HG02943 (cell line): ENCODE measurements around the gene AQP9.

Source experiments
- ATAC-seq: cut with Tn5 transposase; IDR thresholded peaks from one replicate; pipeline ENCODE4 v1.9.1; 2021; ENCODE audit warnings: mild to moderate bottlenecking, low read depth, moderate library complexity; ENCODE audit not compliant: unreplicated experiment

The AQP9 gene

DNA sequence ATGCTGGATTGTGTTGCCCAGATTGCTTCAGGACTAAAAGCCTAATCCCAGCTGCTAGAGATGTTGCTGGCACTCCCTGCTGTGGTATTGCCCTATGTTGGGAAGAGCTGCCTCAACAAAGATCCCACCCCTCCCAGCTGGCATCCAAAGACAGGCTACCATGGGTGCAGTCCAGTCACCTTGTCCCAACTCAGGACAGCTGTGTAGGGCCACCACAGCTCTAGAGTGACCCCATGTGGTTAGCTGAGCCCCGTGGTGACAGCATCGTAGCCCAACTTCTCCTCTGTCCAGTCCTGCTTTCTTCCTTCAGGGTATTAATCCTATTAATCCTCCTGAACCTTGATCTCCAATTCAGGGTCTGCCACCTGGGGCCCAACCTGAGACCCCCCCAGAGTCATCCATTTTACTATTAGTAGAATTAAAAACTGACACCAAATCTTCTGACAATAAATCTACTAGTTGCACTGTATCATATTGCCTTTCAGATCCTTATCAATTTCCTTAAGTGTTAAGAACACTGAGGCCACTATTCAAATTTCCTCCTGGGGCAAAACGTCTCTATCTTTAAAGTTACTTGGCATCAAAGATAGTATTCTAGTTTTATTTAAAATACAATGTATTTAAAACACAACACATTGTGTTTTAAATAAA, 83.5 kb downstream of the AQP9 start:
- no peak for ATAC-seq

DNA sequence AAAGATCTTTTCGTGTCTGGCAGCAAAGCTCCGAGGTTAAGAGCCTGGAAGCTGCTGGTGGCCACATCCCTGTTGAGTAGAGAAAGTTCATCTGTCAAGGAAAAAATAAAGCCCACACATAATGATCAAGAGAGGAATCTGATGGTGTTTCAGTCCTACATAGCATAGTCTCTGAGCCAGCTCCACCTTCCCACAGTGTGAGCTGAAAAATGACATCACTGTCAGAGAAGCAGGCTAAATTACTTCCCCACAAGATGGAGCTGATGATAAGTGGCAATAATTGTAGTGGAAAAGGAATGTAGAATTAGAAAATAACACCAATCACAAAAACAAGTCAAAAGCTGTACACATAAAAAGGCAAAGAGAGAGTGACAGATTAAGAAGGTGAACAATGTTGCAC, 84.5 kb downstream of the AQP9 start:
- ATAC-seq: no peak

DNA sequence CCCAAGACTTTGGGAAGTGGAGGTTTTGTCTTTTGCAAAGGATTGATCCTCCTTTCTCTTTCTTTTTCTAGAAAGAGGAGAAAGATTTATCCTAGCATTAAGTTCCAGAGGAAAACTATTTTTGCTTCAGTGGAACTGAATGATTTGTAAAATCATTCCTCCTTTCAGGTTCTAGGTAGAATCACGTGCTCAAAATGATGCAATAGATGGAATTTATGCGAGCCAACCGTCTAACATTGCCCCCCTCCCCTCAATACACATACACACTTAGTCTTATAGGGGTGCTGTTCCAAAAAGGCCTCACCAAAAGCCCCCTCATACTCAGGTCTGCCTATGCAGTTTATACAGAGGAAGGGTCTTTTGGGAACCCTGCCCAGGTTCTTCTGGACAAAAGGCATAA, 85.3 kb downstream of the AQP9 start:
- ATAC-seq: no peak

DNA sequence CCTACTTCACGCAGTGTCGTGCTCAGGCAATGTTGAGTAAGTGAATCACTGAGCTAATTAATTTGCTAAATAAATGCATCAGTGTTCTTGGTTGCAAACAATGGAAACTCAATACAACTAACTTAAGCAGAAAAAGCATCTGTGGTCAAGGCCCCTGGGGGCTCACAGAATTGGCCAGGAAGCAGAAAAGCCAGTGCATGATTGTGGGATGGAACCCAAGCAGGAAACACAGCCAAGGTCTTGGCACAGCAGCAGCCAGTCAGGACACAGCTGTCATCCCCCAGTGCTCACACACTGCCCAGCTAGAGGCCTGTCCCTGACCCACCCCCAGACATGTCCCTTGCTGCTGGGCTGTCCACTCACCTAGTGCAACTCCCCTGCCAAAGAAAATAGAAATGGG, 85.9 kb downstream of the AQP9 start:
- no peak for ATAC-seq

DNA sequence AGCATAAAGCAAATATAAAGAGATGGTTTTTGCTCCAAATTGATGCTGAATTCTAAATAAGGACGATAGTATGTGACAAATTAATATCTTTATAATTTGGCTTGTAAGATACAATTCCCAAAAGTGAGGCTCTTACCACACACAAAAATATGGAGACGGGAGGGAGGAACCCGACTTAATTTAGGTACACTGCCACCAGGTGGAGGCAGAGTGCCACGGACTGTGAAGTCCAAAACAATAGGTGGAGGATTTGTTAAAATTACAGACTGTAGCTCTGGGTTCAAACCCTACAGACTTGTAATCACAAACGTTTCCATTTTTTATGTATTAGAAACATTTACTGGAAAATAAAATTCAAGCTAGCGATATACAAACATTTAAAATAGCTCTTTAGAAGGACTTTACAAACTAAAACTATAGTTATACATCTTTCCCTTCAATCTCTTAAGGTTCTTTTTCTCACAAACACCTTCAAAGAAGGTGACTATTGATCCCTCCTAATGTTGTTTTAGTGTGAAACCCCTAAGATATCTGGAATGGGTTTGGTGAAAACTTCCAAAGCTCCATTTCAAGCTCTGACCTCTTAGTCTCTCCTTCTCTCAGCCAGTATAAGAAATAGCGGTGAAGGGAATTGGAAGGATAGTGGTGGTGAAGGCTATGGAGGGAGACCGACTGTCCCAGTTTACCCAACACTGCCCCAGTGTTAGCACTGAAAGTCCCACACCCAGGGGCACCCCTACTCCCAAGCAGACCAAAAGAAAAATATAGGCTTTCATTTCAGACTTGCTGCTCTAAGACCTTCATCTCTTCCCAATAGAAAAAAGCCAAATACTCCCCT, 89.7 kb downstream of the AQP9 start:
- no peak for ATAC-seq

DNA sequence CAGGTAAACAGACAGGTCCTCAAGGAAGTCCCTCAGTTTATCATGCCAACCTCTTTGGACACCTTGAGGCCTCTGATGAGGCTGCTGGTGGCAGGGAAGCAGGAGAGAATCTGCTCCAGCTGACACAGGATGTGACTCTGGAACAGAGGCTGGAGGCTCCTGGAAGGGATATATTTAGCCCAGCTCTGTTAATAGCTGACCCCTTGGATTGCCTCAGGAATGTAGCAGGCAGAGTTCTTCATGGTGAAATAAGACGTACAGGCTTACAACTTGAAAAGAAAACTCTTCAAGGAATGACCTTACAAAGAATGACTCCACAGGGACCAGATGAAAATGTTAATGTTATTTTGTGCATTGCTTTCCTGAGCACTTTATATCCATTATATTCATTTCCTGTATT, 90.5 kb downstream of the AQP9 start:
- no peak for ATAC-seq

DNA sequence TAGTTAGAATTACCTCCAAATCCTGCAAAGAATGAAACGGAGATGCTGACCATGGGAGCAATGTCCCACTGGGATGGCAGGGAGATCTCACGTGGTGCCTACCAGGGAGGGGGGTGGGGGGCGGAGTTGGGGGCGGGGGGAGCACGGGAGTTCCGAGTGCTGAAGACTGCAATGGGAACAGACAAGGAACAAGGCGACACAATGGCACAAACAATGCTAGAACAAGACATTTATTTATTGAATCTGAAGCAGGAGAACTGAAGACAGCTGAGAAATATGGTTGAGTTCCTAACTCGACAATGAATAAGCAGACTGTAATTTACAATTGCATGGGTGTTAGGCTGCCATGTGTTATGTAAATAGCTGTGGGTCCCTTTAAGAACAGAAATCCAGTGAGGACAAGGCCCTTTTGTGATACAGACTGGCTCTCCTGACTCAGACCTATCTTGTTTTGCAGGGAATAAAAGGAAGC, 91.2 kb downstream of the AQP9 start:
- no peak for ATAC-seq

DNA sequence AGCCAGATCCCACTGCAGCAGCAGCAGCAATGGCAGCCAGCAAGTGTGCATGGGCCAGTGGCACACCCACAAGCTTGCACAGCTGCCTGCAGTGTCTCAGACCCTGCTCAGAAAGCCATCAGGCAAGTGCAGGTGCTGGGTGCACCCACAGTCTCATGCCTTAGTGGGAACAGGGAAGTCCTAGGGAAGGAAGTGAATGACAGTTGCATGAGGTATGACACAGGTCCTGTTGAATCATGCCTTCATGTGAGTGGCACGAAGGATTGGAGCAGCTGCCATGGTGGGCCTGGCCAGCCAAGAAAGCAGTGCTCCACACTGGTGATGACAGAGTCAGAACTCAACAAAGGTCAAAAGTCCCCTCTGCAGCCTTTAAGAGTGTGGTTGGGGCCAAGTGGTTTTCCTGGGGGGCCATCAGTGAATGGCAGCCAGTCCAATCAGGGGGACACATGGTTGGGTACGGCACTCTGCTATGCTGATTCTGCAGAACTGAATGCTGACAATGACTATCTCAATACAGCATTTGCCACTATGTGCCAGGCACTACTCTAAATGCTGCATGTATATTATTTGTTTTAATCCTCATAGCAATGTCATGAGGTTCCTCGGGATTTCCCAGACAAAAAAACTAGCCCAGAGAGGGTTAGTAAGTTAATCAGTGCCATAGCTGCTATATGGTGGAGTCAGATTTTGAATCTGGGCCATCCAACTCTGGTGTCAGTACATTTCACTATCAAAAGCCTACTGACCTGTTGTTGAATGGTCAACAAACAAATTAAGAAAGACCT, 94.3 kb downstream of the AQP9 start:
- no peak for ATAC-seq

DNA sequence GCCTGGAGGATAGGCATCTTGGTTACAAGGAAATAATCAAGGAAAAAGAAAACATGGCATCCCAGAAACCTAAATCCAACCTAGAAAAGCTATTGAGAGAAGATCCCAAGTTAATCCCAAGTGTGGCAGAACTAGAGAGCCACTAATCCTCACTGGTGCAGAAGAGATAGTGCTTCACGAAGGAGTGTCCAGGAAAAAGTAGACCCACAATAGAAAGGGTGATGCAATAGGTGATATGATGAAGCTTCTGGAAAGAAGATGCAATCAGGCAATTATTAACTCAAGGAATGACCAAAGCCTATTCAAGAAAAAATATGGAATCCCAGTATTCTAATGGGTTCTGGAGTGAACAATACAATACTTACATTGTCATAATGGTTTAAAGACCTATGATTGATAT, 95.2 kb downstream of the AQP9 start:
- ATAC-seq: no peak
